ENCODE data around the gene EIF3A. TPM values are rescaled to one million over a fixed set of nuclear protein-coding genes. Genes with fewer than 3 reads are reported as not detected.

The EIF3A gene
- total and polyA plus RNA-seq, 8 donors: 37.3 to 156 (median 89.8) TPM

- intact Hi-C loops (cut with DNase I; ENCODE audit: low total_unique reads): no loop called here
- TF ChIP-seq EP300 (IDR thresholded peaks at IDR 0.05) (no peak), CTCF (IDR thresholded peaks at IDR 0.05) (no peak), POLR2AphosphoS5 (IDR thresholded peaks at IDR 0.05) (no peak), POLR2A (IDR thresholded peaks at IDR 0.05) (no peak)
- H3K36me3 ChIP-seq: peaks cover 90 to 100% (median 100%) of the 10 kb centered on the region in 4 donors
- no peak overlapping the region for H3K4me3 ChIP-seq
- no peaks in the 10 kb centered on the region for H3K9me3 ChIP-seq
- WGBS, 5 donors: 95 to 97% (median 96%) methylated on average over 14 of the region's 14 CpGs
- H3K27ac ChIP-seq: no peak overlapping the region
- H3K4me1 ChIP-seq: peaks cover 0 to 11% (median 0%) of the 10 kb centered on the region in 4 donors
- H3K27me3 ChIP-seq: no peaks in the 10 kb centered on the region
- no peak for DNase-seq
Observed at GRCh38 chr10:119049777-119050176, 30.8 kb downstream of the EIF3A start.

GRCh38 chr10:119049361-119049760, 31.3 kb downstream of the EIF3A start:
- Histone ChIP-seq H3K9me3 (no peaks in the 10 kb centered on the region), H3K4me1 (peaks cover 0 to 11% (median 0%) of the 10 kb centered on the region in 4 donors), H3K27ac (no peak overlapping the region), H3K4me3 (no peak overlapping the region), H3K36me3 (peaks cover 90 to 100% (median 100%) of the 10 kb centered on the region in 4 donors), H3K27me3 (no peaks in the 10 kb centered on the region)
- 91 to 96% (median 94%) methylated on average over 5 of the region's 5 CpGs for WGBS, 5 donors
- no peak for DNase-seq
- intact Hi-C loops (cut with DNase I; ENCODE audit: low total_unique reads): no loop called here
- no peak for TF ChIP-seq EP300 (IDR thresholded peaks at IDR 0.05)
- TF ChIP-seq POLR2AphosphoS5 (IDR thresholded peaks at IDR 0.05): no peak
- TF ChIP-seq POLR2A (IDR thresholded peaks at IDR 0.05): no peak
- no peak for TF ChIP-seq CTCF (IDR thresholded peaks at IDR 0.05)

DNA sequence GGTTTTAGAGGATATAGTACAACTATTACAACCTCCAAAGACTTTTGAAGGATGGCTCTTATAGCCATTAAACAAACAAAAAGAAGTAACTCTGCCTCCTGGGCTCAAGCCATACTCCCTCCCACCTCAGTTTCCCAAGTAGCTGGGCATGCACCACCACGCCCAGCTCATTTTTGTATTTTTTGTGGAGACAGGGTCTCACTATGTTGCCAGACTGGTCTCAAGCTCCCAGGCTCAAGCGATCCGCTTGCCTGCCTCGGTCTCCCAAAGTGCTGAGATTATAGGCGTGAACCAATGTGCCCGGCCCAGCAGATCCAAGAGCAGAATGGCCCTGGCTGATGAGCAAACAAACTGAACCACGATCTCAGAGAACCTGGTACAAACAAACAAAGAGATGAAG, 35.1 kb downstream of the EIF3A start:
- no peak for TF ChIP-seq POLR2A (IDR thresholded peaks at IDR 0.05)
- no peak for TF ChIP-seq EP300 (IDR thresholded peaks at IDR 0.05)
- no peak for TF ChIP-seq CTCF (IDR thresholded peaks at IDR 0.05)
- no peak for TF ChIP-seq POLR2AphosphoS5 (IDR thresholded peaks at IDR 0.05)
- whole genome bisulfite sequencing, 5 donors: 86 to 95% (median 88%) methylated on average over 7 of the region's 7 CpGs
- H3K27me3 ChIP-seq: no peaks in the 10 kb centered on the region
- H3K36me3 ChIP-seq: peaks cover 90 to 100% (median 100%) of the 10 kb centered on the region in 4 donors
- H3K27ac ChIP-seq: no peak overlapping the region
- DNase-seq: no peak
- H3K4me1 ChIP-seq: peaks cover 0 to 11% (median 0%) of the 10 kb centered on the region in 4 donors
- intact Hi-C loops (cut with DNase I; ENCODE audit: low total_unique reads): no loop called here
- no peaks in the 10 kb centered on the region for H3K9me3 ChIP-seq
- no peak overlapping the region for H3K4me3 ChIP-seq

DNA sequence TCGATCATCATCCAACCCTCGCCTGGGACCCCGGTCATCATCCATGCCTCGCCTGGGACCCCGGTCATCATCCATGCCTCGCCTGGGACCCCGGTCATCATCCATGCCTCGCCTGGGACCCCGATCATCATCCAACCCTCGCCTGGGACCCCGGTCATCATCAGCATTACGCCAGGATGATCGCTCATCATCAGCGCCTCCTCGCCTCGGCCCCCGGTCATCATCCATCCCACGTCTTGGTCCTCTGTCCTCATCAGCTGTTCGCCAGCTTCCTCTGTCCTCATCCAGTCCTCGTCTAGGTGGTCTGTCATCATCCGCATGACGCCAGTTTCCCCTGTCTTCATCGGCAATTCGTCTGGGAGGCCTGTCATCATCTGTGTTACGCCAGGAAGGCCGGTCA, 38.4 kb downstream of the EIF3A start:
- DNase-seq: no peak
- WGBS, 5 donors: 95 to 97% (median 96%) methylated on average over 26 of the region's 26 CpGs
- peaks cover 0 to 4% (median 0%) of the 10 kb centered on the region in 4 donors for H3K4me1 ChIP-seq
- no peaks in the 10 kb centered on the region for H3K9me3 ChIP-seq
- TF ChIP-seq EP300 (IDR thresholded peaks at IDR 0.05) (no peak), POLR2AphosphoS5 (IDR thresholded peaks at IDR 0.05) (no peak), POLR2A (IDR thresholded peaks at IDR 0.05) (no peak), CTCF (IDR thresholded peaks at IDR 0.05) (no peak)
- no peak overlapping the region for H3K4me3 ChIP-seq
- H3K36me3 ChIP-seq: peaks cover 88 to 100% (median 100%) of the 10 kb centered on the region in 4 donors
- no peak overlapping the region for H3K27ac ChIP-seq
- no peaks in the 10 kb centered on the region for H3K27me3 ChIP-seq
- intact Hi-C loops (cut with DNase I; ENCODE audit: low total_unique reads): no loop called here

All from stomach (tissue), 9 donors.